Measurements from ENCODE around the gene C12orf42. TPM values are rescaled to one million over a fixed set of nuclear protein-coding genes. Genes with fewer than 3 reads are reported as not detected.
A peak's percentile ranks its signal among the peaks of the same experiment; 100 is the strongest.
"Not testable (repeated sequence)": the region's sequence is repeated elsewhere in the genome, so short reads cannot be mapped to it uniquely, and the experiment has no call there.

Gene C12orf42
- total RNA-seq, 6 donors from 2014 or later, result not detected

- DNase-seq, result peak in 1 of 2 donors; percentile 21
- H3K27ac ChIP-seq, result no peak overlapping the region
- 56 to 63% methylated on average over 2 of the region's 2 CpGs for WGBS, 2 donors
- ATAC-seq (ENCODE audit: low FRiP score in 2 of 2), result peak in 1 of 2 donors; percentile 77
- no peaks in the 10 kb centered on the region for H3K9me3 ChIP-seq
- no peak overlapping the region for H3K4me3 ChIP-seq
- H3K4me1 ChIP-seq, result no peaks in the 10 kb centered on the region
- no peaks in the 10 kb centered on the region for H3K36me3 ChIP-seq
- H3K27me3 ChIP-seq, result no peaks in the 10 kb centered on the region
- peak in 1 of 4 donors; percentile 9 for TF ChIP-seq EP300 (IDR thresholded peaks at IDR 0.05)
- no peak for TF ChIP-seq POLR2A (IDR thresholded peaks at IDR 0.05)
Observed at GRCh38 chr12:103431950-103432349, 63.8 kb downstream of the C12orf42 start.

GRCh38 chr12:103431387-103431786 lies 64.4 kb downstream of the C12orf42 start:
- no peak for DNase-seq
- Histone ChIP-seq H3K4me1 (no peaks in the 10 kb centered on the region), H3K27me3 (no peaks in the 10 kb centered on the region), H3K36me3 (no peaks in the 10 kb centered on the region), H3K4me3 (no peak overlapping the region), H3K27ac (no peak overlapping the region), H3K9me3 (no peaks in the 10 kb centered on the region)
- ATAC-seq (ENCODE audit: low FRiP score in 2 of 2), result no peak
- 91 to 97% methylated on average over 1 of the region's 1 CpG for WGBS, 2 donors
- no peak for TF ChIP-seq POLR2AphosphoS5 (IDR thresholded peaks at IDR 0.05)
- no peak for TF ChIP-seq CTCF (IDR thresholded peaks at IDR 0.05)
- no peak for TF ChIP-seq EP300 (IDR thresholded peaks at IDR 0.05)
- no peak for TF ChIP-seq POLR2A (IDR thresholded peaks at IDR 0.05)

DNA sequence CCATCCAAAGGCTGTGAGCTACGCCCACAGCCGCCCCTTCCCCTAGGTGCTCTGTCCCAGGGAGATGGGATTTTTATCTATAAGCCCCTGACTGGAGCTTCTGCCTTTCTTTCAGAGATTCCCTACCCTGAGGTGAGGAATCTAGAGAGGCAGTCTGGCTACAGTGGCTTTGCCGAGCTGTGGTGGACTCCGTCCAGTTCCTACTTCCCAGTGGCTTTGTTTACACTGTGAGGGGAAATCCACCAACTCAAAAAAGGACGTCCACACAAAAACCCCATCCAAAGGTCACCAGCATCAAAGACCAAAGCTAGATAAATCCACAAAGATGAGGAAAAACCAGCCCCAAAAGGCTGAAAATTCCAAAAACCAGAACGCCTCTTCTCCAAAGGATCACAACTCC lies 70.1 kb downstream of the C12orf42 start:
- H3K9me3 ChIP-seq; H3K27ac ChIP-seq; H3K4me3 ChIP-seq; DNase-seq; ATAC-seq (ENCODE audit: low FRiP score in 2 of 2); H3K36me3 ChIP-seq; H3K4me1 ChIP-seq; H3K27me3 ChIP-seq: not testable (repeated sequence)
- 56 to 71% methylated on average over 6 of the region's 6 CpGs for WGBS, 2 donors

DNA sequence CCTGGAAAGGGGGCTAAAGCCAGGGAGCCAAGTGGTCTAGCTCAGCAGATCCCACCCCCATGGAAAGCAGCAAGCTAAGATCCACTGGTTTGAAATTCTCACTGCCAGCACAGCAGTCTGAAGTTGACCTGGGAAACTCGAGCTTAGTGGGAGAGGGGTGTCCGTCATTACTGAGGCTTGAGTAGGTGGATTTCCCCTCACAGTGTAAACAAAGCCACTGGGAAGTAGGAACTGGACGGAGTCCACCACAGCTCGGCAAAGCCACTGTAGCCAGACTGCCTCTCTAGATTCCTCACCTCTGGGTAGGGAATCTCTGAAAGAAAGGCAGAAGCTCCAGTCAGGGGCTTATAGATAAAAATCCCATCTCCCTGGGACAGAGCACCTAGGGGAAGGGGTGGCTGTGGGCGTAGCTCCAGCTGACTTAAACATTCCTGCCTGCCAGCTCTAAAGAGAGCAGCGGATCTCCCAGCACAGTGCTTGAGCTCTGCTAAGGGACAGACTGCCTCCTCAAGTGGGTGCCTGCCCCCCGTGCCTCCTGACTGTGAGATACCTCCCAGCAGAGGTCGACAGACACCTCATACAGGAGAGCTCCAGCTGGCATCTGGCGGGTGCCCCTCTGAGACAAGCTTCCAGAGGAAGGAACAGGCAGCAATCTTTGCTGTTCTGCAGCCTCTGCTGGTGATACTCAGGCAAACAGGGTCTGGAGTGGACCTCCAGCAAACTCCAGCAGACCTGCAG lies 70.8 kb downstream of the C12orf42 start:
- not testable (repeated sequence) for H3K4me3 ChIP-seq; H3K4me1 ChIP-seq; H3K27me3 ChIP-seq; H3K36me3 ChIP-seq; DNase-seq; H3K27ac ChIP-seq; ATAC-seq (ENCODE audit: low FRiP score in 2 of 2); H3K9me3 ChIP-seq
- WGBS, 2 donors, result 62 to 66% methylated on average over 6 to 9 of the region's 9 CpGs

GRCh38 chr12:103423516-103423910 lies 72.3 kb downstream of the C12orf42 start:
- no peaks in the 10 kb centered on the region for H3K27me3 ChIP-seq
- H3K9me3 ChIP-seq, result no peaks in the 10 kb centered on the region
- no peak overlapping the region for H3K4me3 ChIP-seq
- no peak overlapping the region for H3K27ac ChIP-seq
- H3K4me1 ChIP-seq, result no peaks in the 10 kb centered on the region
- ATAC-seq (ENCODE audit: low FRiP score in 2 of 2) (no peak), DNase-seq (no peak)
- no peaks in the 10 kb centered on the region for H3K36me3 ChIP-seq
- WGBS, 2 donors, result 81 to 83% methylated on average over 2 of the region's 2 CpGs
- TF ChIP-seq POLR2AphosphoS5 (IDR thresholded peaks at IDR 0.05), result no peak
- no peak for TF ChIP-seq EP300 (IDR thresholded peaks at IDR 0.05)
- TF ChIP-seq CTCF (IDR thresholded peaks at IDR 0.05), result no peak
- no peak for TF ChIP-seq POLR2A (IDR thresholded peaks at IDR 0.05)

DNA sequence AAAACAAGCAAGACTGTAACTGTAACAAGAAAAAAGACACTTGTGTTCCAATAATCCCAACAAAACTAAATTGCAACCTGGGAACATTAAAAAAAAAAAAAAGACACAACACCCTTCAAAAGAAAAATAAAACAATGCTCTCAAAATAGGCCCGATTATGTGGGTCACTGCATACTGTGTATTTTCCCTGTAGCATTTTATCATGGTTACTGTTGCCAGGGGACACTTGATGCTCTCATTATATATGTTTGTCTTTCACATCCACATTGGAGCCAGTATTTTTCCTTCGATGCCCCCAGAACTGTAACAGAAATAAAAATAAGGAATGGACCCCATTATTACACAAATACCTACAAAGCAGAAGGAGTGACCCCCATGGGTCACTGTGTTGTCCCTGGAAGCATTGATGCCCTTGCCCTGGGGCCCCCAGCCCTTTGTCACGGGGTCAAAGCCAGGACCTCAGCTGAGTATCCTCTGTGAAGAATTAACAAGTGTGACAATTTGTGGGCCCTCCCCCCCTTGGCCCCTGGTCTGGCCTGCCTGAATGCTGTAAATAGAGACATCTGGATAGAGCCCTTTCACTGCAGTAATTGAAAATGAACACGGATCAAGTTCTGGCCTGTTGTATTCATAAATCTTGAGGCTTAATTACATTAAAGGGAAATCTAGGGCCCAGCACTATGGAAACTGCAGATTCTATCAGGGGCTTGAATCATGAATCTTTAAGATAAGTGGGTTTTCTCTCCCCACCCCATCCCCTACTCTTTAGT lies 72.8 kb downstream of the C12orf42 start:
- no peak for DNase-seq
- WGBS, 2 donors, result 50 to 67% methylated on average over 4 of the region's 4 CpGs
- TF ChIP-seq POLR2A (IDR thresholded peaks at IDR 0.05) (no peak), POLR2AphosphoS5 (IDR thresholded peaks at IDR 0.05) (no peak), EP300 (IDR thresholded peaks at IDR 0.05) (no peak), CTCF (IDR thresholded peaks at IDR 0.05) (no peak)
- no peak overlapping the region for H3K4me3 ChIP-seq
- no peak for ATAC-seq (ENCODE audit: low FRiP score in 2 of 2)
- H3K4me1 ChIP-seq, result no peaks in the 10 kb centered on the region
- no peaks in the 10 kb centered on the region for H3K9me3 ChIP-seq
- no peaks in the 10 kb centered on the region for H3K27me3 ChIP-seq
- no peak overlapping the region for H3K27ac ChIP-seq
- H3K36me3 ChIP-seq, result no peaks in the 10 kb centered on the region

Measured in upper lobe of left lung (tissue), 6 donors.